Measurements from ENCODE around the gene LIG3. TPM values are rescaled to one million over a fixed set of nuclear protein-coding genes. Genes with fewer than 3 reads are reported as not detected.

LIG3 gene
- polyA plus RNA-seq, 3 donors = 6.0 to 14.6 (median 7.5) TPM

GRCh38 chr17:34974179-34974578 is 6.1 kb upstream of the LIG3 start:
- no peaks in the 10 kb centered on the region for H4K20me1 ChIP-seq (ENCODE audit: insufficient read depth, low read length)
- H3K79me2 ChIP-seq (ENCODE audit: insufficient read depth, low read length) = no peaks in the 10 kb centered on the region
- no peaks in the 10 kb centered on the region for H3K27me3 ChIP-seq (ENCODE audit: control insufficient read depth in 2 of 2, insufficient read depth in 2 of 2, low read length in 2 of 2)
- TF ChIP-seq, protein P1, sequence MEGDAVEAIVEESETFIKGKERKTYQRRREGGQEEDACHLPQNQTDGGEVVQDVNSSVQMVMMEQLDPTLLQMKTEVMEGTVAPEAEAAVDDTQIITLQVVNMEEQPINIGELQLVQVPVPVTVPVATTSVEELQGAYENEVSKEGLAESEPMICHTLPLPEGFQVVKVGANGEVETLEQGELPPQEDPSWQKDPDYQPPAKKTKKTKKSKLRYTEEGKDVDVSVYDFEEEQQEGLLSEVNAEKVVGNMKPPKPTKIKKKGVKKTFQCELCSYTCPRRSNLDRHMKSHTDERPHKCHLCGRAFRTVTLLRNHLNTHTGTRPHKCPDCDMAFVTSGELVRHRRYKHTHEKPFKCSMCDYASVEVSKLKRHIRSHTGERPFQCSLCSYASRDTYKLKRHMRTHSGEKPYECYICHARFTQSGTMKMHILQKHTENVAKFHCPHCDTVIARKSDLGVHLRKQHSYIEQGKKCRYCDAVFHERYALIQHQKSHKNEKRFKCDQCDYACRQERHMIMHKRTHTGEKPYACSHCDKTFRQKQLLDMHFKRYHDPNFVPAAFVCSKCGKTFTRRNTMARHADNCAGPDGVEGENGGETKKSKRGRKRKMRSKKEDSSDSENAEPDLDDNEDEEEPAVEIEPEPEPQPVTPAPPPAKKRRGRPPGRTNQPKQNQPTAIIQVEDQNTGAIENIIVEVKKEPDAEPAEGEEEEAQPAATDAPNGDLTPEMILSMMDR (IDR thresholded peaks at IDR 0.05) = no peak
- Mint-ChIP-seq H3K4me1 (peaks cover 7% of the 10 kb centered on the region), H3K36me3 (peaks cover 4% of the 10 kb centered on the region in 2 donors), H3K27ac (no peak overlapping the region), H3K9me3 (peaks cover 0 to 2% (median 0%) of the 10 kb centered on the region in 7 donors), H3K27me3 (ENCODE audit: low read depth in 3 of 3) (peaks cover 0 to 2% (median 0%) of the 10 kb centered on the region in 3 donors), H3K4me3 (no peak overlapping the region)
- no CpG with 5 or more reads among the region's 2 CpGs for WGBS (ENCODE audit: insufficient coverage)
- no peak overlapping the region for H3K27ac ChIP-seq (ENCODE audit: low read depth in 1 of 2, low read length in 2 of 2)
- H3K9me3 ChIP-seq (replicated peaks in 1 of 2; ENCODE audit: control insufficient read depth in 1 of 2, insufficient read depth in 1 of 2, low read length in 2 of 2) = no peaks in the 10 kb centered on the region
- no peak overlapping the region for H2AFZ ChIP-seq (ENCODE audit: insufficient read depth, low read depth, low read length, poor library complexity, severe bottlenecking)
- H3K36me3 ChIP-seq (replicated peaks in 1 of 2; ENCODE audit: control insufficient read depth in 1 of 2, insufficient read depth in 2 of 2, low read length in 2 of 2) = no peaks in the 10 kb centered on the region
- H3K4me2 ChIP-seq (replicated peaks; ENCODE audit: extremely low read depth, low read length, poor library complexity, severe bottlenecking) = no peak overlapping the region
- no peak overlapping the region for H3K4me3 ChIP-seq (replicated peaks in 1 of 3; ENCODE audit: low read depth in 2 of 3, low read length in 3 of 3)
- DNase-seq = no peak
- peaks cover 0 to 5% of the 10 kb centered on the region in 2 donors for H3K4me1 ChIP-seq (ENCODE audit: control insufficient read depth in 1 of 2, insufficient read depth in 2 of 2, low read length in 2 of 2)
- no peak overlapping the region for H3K9ac ChIP-seq (ENCODE audit: insufficient read depth, low read length, poor library complexity, severe bottlenecking)
- intact Hi-C loops (cut with micrococcal nuclease) = no loop called here

DNA sequence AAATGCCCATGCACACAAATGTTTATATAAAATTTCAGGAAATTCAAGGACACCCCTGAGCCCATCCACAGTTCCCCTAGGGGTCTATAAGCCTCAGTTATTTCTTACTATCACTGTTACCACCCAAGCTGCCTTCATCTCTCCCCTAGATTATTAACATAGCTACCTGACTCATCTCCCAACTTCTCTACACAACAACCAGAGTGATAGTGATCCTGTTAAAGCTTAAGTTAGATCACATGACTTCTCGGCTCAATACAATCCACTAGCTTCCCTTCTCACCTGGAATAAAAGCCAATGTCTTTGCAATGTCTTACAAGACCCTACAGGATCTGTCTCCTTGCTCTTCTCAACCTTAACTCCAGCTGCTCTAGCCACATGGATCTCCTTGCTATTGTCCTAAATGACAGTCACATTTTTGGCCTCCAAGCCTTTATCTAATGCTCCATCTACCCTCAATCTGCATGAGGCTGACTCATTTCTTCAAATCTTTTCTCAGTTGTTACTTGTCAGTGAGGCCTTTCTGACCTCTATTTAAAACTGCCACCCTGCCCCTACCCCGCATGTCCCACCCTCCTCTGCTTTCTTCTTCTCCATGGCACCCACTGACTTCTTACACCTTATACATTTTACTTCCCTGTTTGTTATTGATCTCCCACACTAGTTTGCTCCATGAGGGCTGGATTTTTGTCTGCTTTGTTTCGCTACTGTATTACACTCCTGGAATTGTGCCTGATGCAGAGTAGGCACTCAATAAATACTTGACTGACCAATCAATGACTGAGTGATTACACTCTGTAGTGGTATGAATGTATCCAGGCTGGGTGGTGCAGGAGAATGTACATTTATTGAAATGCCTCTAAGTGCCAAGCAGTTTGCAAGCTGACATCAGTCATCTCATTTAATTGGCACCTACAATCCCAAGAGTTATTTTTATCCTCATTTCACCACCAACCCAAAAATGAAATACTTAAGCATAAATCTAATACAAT is 5.2 kb upstream of the LIG3 start:
- Mint-ChIP-seq H3K9me3 (peaks cover 0 to 2% (median 0%) of the 10 kb centered on the region in 7 donors), H3K27me3 (ENCODE audit: low read depth in 3 of 3) (peaks cover 0 to 2% (median 0%) of the 10 kb centered on the region in 3 donors), H3K4me3 (no peak overlapping the region), H3K27ac (no peak overlapping the region), H3K36me3 (peaks cover 0 to 2% of the 10 kb centered on the region in 2 donors), H3K4me1 (peaks cover 16% of the 10 kb centered on the region)
- no peak overlapping the region for H3K9ac ChIP-seq (ENCODE audit: insufficient read depth, low read length, poor library complexity, severe bottlenecking)
- H3K79me2 ChIP-seq (ENCODE audit: insufficient read depth, low read length) = no peaks in the 10 kb centered on the region
- 92% methylated on average over 2 of the region's 3 CpGs for WGBS (ENCODE audit: insufficient coverage)
- H3K36me3 ChIP-seq (replicated peaks in 1 of 2; ENCODE audit: control insufficient read depth in 1 of 2, insufficient read depth in 2 of 2, low read length in 2 of 2) = no peaks in the 10 kb centered on the region
- no peaks in the 10 kb centered on the region for H3K9me3 ChIP-seq (replicated peaks in 1 of 2; ENCODE audit: control insufficient read depth in 1 of 2, insufficient read depth in 1 of 2, low read length in 2 of 2)
- DNase-seq = no peak
- TF ChIP-seq, protein P1 (IDR thresholded peaks at IDR 0.05) = no peak
- no peaks in the 10 kb centered on the region for H4K20me1 ChIP-seq (ENCODE audit: insufficient read depth, low read length)
- H3K4me3 ChIP-seq (replicated peaks in 1 of 3; ENCODE audit: low read depth in 2 of 3, low read length in 3 of 3) = no peak overlapping the region
- intact Hi-C loops (cut with micrococcal nuclease) = no loop called here
- H2AFZ ChIP-seq (ENCODE audit: insufficient read depth, low read depth, low read length, poor library complexity, severe bottlenecking) = no peak overlapping the region
- no peaks in the 10 kb centered on the region for H3K27me3 ChIP-seq (ENCODE audit: control insufficient read depth in 2 of 2, insufficient read depth in 2 of 2, low read length in 2 of 2)
- H3K27ac ChIP-seq (ENCODE audit: low read depth in 1 of 2, low read length in 2 of 2) = no peak overlapping the region
- H3K4me2 ChIP-seq (replicated peaks; ENCODE audit: extremely low read depth, low read length, poor library complexity, severe bottlenecking) = no peak overlapping the region
- peaks cover 6 to 10% of the 10 kb centered on the region in 2 donors for H3K4me1 ChIP-seq (ENCODE audit: control insufficient read depth in 1 of 2, insufficient read depth in 2 of 2, low read length in 2 of 2)

All from CD14-positive monocyte (primary cell).